ENCODE results near the gene NSUN5. TPM values are rescaled to one million over a fixed set of nuclear protein-coding genes. Genes with fewer than 3 reads are reported as not detected.

NSUN5 gene
- total and polyA plus RNA-seq, 2 of the 8 experiments (the other 6 are each of a cell fraction or from before 2014, with no cell fraction given), result 56.2 to 89.0 TPM

- Histone ChIP-seq H4K91ac (replicated peaks; ENCODE audit: insufficient read length, low read length) (no peak overlapping the region), H3K23ac (ENCODE audit: insufficient read length) (no peak overlapping the region), H3K9me3 (ENCODE audit: insufficient read depth in 2 of 2, low read depth in 1 of 2, low read length in 1 of 2) (no peaks in the 10 kb centered on the region), H2BK5ac (ENCODE audit: low read depth, low read length) (no peak overlapping the region; the same call in 1 of the 2 replicates), H3K23me2 (ENCODE audit: low read depth, low read length) (no peaks in the 10 kb centered on the region), H3K4ac (replicated peaks; ENCODE audit: insufficient read length, low read depth, low read length) (no peak overlapping the region), H3K4me1 (replicated peaks in 1 of 4; ENCODE audit: control insufficient read depth in 3 of 4, insufficient read depth in 4 of 4, low read length in 3 of 4) (peaks cover 0 to 9% (median 3%) of the 10 kb centered on the region in 4 experiments; a peak in 3 of 7 replicates), H3K9ac (replicated peaks in 1 of 4; ENCODE audit: extremely low read depth in 1 of 4, low read depth in 3 of 4, low read length in 3 of 4) (no peak overlapping the region), H2AFZ (ENCODE audit: low read length) (peak overlapping the region; percentile 18; the same call in 1 of the 2 replicates), H3K14ac (ENCODE audit: insufficient read length) (no peak overlapping the region), H4K8ac (ENCODE audit: extremely low read depth, insufficient read depth, low read length) (no peak overlapping the region), H3K56ac (replicated peaks; ENCODE audit: insufficient read length, low read depth, low read length) (no peak overlapping the region), H2BK20ac (ENCODE audit: low read length) (no peak overlapping the region), H3K79me2 (ENCODE audit: control insufficient read depth in 1 of 2, insufficient read depth in 2 of 2, low read length in 2 of 2) (no peaks in the 10 kb centered on the region), H2BK15ac (ENCODE audit: low read length) (no peak overlapping the region), H3K27me3 (replicated peaks in 1 of 4; ENCODE audit: control insufficient read depth in 3 of 4, extremely low read depth in 1 of 4, insufficient read depth in 3 of 4, low read length in 3 of 4) (no peaks in the 10 kb centered on the region; a peak in 1 of 7 replicates), H2BK12ac (ENCODE audit: low read depth, low read length) (peak overlapping the region; percentile 50; the same call in 1 of the 2 replicates), H4K5ac (ENCODE audit: insufficient read length, low read depth, low read length) (no peak overlapping the region), H3K79me1 (ENCODE audit: low read depth, low read length) (no peaks in the 10 kb centered on the region), H3K36me3 (ENCODE audit: control insufficient read depth in 2 of 4, insufficient read depth in 4 of 4, low read length in 3 of 4) (no peaks in the 10 kb centered on the region), H3K4me3 (ENCODE audit: extremely low read depth in 1 of 4, insufficient read depth in 2 of 4, low read depth in 3 of 4, low read length in 4 of 4) (no peak overlapping the region), H3K4me2 (ENCODE audit: insufficient read depth in 1 of 2, low read depth in 2 of 2, low read length in 2 of 2) (no peak overlapping the region), H2AK5ac (ENCODE audit: low read depth, low read length) (no peak overlapping the region), H4K20me1 (replicated peaks in 1 of 2; ENCODE audit: control insufficient read depth in 1 of 2, insufficient read depth in 2 of 2, low read length in 2 of 2) (no peaks in the 10 kb centered on the region), H3K27ac (ENCODE audit: low read depth, low read length) (no peak overlapping the region), H2BK120ac (replicated peaks; ENCODE audit: low read depth, low read length) (no peak overlapping the region), H3K18ac (ENCODE audit: extremely low read depth, low read length) (no peak overlapping the region; the same call in 1 of the 2 replicates)
- TF ChIP-seq RXRA (IDR thresholded peaks at IDR 0.05; ENCODE audit: insufficient read depth, low read depth, low read length), result no peak
- no peak for TF ChIP-seq HDAC6 (IDR thresholded peaks at IDR 0.05; ENCODE audit: low read depth, low read length)
- no peak for TF ChIP-seq CEBPB (IDR thresholded peaks at IDR 0.05; ENCODE audit: low read depth, low read length)
- TF ChIP-seq HDAC2 (IDR thresholded peaks at IDR 0.05; ENCODE audit: borderline replicate concordance in 1 of 2, low read depth in 2 of 2, low read length in 2 of 2), result no peak
- TF ChIP-seq RNF2 (IDR thresholded peaks at IDR 0.05; ENCODE audit: borderline replicate concordance, low read depth, low read length, missing control alignments, poor library complexity, severe bottlenecking), result no peak
- TF ChIP-seq MAFK (IDR thresholded peaks at IDR 0.05; ENCODE audit: low read depth, low read length), result no peak
- TF ChIP-seq TEAD4 (IDR thresholded peaks at IDR 0.05; ENCODE audit: low read depth, low read length), result no peak
- no peak for TF ChIP-seq POLR2AphosphoS5 (IDR thresholded peaks at IDR 0.05; ENCODE audit: low read depth, low read length)
- TF ChIP-seq SIRT6 (IDR thresholded peaks at IDR 0.05; ENCODE audit: low read length), result no peak
- ChIA-PET POLR2A (ENCODE audit: partially characterized antibody) (interaction anchor here (0.7 kb wide), 1 partner anchor 86 kb away, joined by 3 read pairs; no protein-coding TSS in a partner anchor), CTCF (ENCODE audit: partially characterized antibody) (interaction anchor here (0.9 to 3.7 kb wide), 3 partner anchors 8 to 256 kb away, joined by 3 to 22 read pairs (median 4); no protein-coding TSS in a partner anchor)
- DNase-seq (ENCODE audit: low read depth in 1 of 2, low spot score in 2 of 2) (no peak), FAIRE-seq (no peak)
- 89% methylated on average over 12 of the region's 12 CpGs; no CpG with 5 or more reads in 1 of the 2 experiments for WGBS, 2 experiments (ENCODE audit: extremely low coverage in 1 of 2, insufficient coverage in 1 of 2, insufficient read length in 1 of 2, insufficient replicate concordance in 2 of 2, low coverage in 1 of 2, low lambda C conversion rate in 2 of 2, missing lambda C conversion rate in 1 of 2)
Measured at GRCh38 chr7:73350306-73351068, 41.9 kb upstream of the NSUN5 start.
